ENCODE data around the gene TTC21A.

DNA sequence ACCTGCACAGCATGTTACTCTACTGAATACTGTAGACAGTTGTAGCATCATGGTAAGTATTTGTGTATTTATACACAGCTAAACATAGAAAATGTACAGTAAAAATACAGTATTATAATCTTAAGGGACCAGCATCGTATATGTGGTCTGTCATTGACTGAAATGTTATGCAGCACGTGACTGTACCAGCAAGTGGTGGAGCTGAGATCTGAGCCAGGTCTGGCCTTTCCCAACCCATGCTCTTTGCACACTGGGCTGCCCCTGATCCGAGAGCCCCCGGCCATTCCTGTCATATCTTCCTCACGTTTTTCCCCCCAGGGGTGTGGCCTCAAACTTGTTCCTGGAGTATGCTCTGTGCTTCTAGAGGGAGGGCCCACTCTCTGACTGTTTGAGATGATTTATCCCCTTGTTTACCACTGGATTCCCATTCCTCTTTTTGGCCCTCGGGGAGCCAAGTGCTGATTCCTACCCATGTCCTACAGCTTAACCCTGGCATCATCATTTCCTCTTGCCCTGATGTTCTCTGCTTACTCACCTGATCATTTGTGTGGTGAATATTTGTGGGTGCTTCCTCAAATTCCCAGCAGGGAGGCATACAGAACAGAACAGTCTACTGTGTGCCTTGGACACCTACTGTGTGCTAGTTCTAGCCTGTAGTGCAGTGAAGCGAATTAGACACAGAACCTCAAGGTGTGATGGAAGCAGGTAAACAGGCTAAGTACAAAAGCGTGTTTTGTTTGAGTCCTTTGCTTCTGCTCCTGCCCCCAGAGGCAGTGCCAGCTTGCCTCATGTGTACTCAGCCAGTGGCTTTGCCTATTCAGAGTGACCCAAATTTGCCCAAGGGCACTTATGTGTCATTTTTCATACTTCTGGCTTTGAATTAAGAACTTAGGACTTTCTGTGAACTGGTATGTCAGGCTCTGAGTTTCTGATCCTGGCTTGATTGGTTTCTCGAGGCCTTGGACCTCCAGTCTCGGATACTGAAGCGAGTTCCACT, 24.9 kb downstream of the TTC21A start:
- TF ChIP-seq, protein P1, sequence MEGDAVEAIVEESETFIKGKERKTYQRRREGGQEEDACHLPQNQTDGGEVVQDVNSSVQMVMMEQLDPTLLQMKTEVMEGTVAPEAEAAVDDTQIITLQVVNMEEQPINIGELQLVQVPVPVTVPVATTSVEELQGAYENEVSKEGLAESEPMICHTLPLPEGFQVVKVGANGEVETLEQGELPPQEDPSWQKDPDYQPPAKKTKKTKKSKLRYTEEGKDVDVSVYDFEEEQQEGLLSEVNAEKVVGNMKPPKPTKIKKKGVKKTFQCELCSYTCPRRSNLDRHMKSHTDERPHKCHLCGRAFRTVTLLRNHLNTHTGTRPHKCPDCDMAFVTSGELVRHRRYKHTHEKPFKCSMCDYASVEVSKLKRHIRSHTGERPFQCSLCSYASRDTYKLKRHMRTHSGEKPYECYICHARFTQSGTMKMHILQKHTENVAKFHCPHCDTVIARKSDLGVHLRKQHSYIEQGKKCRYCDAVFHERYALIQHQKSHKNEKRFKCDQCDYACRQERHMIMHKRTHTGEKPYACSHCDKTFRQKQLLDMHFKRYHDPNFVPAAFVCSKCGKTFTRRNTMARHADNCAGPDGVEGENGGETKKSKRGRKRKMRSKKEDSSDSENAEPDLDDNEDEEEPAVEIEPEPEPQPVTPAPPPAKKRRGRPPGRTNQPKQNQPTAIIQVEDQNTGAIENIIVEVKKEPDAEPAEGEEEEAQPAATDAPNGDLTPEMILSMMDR (IDR thresholded peaks at IDR 0.05; ENCODE audit: poor library complexity): no peak
- TF ChIP-seq EZH2phosphoT487 (IDR thresholded peaks at IDR 0.05; ENCODE audit: low read depth, severe bottlenecking, unreplicated experiment) (no peak), EZH2 (IDR thresholded peaks at IDR 0.05; ENCODE audit: borderline replicate concordance) (no peak)

Data from hepatocyte (in vitro differentiated cells).